Mesothelial cell of epicardium (in vitro differentiated cells): ENCODE data around the gene IFIT1B. TPM values are rescaled to one million over a fixed set of nuclear protein-coding genes. Genes with fewer than 3 reads are reported as not detected.
A peak's percentile ranks its signal among the peaks of the same experiment; 100 is the strongest.
"Not testable (repeated sequence)": the region's sequence is repeated elsewhere in the genome, so short reads cannot be mapped to it uniquely, and the experiment has no call there.

Source experiments
- DNase-seq, 2 experiments: peaks; one replicate each; pipeline ENCODE4 v3.0.0; 2021; ENCODE audit warnings: low spot score in 2 of 2; ENCODE audit not compliant: unreplicated experiment in 2 of 2
- H3K27ac Mint-ChIP-seq: 2 replicates; pipeline ENCODE4 v1.8.0; 2021; ENCODE audit warnings: mixed read lengths
- H3K27me3 Mint-ChIP-seq: 2 replicates; pipeline ENCODE4 v1.8.0; 2021; ENCODE audit warnings: low read depth, mixed read lengths
- H3K36me3 Mint-ChIP-seq: 2 replicates; pipeline ENCODE4 v1.8.0; 2021; ENCODE audit warnings: mixed read lengths
- H3K4me1 Mint-ChIP-seq: 2 replicates; pipeline ENCODE4 v1.8.0; 2021; ENCODE audit warnings: mixed read lengths
- H3K4me3 Mint-ChIP-seq: 2 replicates; pipeline ENCODE4 v1.8.0; 2021; ENCODE audit warnings: mild to moderate bottlenecking, moderate library complexity, mixed read lengths
- H3K9me3 Mint-ChIP-seq: 2 replicates; pipeline ENCODE4 v1.8.0; 2021; ENCODE audit warnings: mixed read lengths
- total RNA-seq: library from RNA; stranded (reverse); gene quantifications from 3 replicates; pipeline ENCODE4 v1.2.1, GENCODE V29; 2021
- TF ChIP-seq, protein P1 (sequence below): fragments of 200-600 bp; sonication (generic); IDR thresholded peaks from one replicate; pipeline ENCODE4 v1.5.0; 2021; ENCODE audit warnings: antibody characterized with exemption; ENCODE audit not compliant: unreplicated experiment

Gene IFIT1B
- total RNA-seq, 1 donor from 2014 or later = not detected

DNA sequence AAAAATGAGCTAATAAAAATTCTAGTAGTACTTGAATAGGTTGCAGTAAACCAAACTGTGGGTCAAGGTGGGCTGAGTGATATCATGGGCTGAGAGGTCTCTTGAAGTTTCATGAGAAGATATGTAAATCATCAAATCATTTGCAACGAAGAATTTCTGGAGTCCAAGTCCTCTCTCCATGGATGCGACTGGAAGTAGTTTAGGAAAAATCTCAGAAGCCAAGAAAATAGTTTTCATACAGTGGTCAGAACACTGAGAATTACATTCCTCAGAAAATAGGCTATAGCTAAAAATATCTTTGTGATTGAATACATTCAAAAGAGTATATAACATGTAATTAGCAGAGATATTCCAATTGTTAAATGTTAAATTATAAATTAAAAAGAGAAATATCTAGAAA is 10.9 kb downstream of the IFIT1B start:
- Mint-ChIP-seq H3K27me3 (no peaks in the 10 kb centered on the region), H3K4me1 (peaks cover 18% of the 10 kb centered on the region), H3K4me3 (no peak overlapping the region), H3K27ac (no peak overlapping the region), H3K36me3 (no peaks in the 10 kb centered on the region), H3K9me3 (no peaks in the 10 kb centered on the region)
- TF ChIP-seq, protein P1, sequence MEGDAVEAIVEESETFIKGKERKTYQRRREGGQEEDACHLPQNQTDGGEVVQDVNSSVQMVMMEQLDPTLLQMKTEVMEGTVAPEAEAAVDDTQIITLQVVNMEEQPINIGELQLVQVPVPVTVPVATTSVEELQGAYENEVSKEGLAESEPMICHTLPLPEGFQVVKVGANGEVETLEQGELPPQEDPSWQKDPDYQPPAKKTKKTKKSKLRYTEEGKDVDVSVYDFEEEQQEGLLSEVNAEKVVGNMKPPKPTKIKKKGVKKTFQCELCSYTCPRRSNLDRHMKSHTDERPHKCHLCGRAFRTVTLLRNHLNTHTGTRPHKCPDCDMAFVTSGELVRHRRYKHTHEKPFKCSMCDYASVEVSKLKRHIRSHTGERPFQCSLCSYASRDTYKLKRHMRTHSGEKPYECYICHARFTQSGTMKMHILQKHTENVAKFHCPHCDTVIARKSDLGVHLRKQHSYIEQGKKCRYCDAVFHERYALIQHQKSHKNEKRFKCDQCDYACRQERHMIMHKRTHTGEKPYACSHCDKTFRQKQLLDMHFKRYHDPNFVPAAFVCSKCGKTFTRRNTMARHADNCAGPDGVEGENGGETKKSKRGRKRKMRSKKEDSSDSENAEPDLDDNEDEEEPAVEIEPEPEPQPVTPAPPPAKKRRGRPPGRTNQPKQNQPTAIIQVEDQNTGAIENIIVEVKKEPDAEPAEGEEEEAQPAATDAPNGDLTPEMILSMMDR = no peak
- DNase-seq = no peak

GRCh38 chr10:89389254-89389653 is 11.4 kb downstream of the IFIT1B start:
- TF ChIP-seq, protein P1 = no peak
- H3K4me3 Mint-ChIP-seq = no peak overlapping the region
- no peaks in the 10 kb centered on the region for H3K9me3 Mint-ChIP-seq
- H3K27me3 Mint-ChIP-seq = no peaks in the 10 kb centered on the region
- no peak overlapping the region for H3K27ac Mint-ChIP-seq
- peaks cover 23% of the 10 kb centered on the region for H3K4me1 Mint-ChIP-seq
- no peak for DNase-seq
- no peaks in the 10 kb centered on the region for H3K36me3 Mint-ChIP-seq

DNA sequence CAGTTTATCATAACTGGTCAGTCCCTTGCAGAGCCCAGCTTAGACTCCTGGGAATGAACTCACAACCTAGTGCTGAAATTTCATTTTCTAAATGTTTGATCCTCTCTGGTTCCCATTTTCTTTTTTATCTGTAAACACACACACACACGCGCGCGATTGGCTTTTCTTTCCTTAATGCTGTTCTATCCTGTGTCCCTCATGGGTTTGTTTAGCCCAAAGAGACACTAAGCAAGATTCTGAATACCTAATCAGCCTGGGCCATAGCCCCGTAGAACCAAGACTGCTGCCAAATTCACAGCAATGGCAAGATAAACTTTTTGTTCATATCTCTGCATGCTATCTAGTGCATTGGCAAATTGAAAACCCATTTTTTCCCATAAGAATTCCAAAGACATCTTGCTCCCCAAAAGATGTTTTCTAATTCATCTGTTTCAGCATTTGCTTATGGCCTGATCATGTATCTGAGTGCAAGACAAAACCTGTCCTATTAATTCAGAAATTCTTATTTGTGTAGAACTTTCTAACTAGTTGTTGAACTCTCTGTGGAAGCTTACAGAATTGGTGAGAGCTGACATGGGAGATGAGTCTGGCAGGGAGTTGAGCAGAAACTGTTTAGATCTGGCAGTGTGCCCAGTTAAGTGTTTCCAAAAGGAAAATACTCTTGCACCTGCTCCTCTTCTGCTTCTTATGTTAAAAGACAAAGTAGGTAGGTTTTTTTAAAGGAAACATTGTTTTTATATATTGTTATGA is 12.8 kb downstream of the IFIT1B start:
- H3K4me1 Mint-ChIP-seq = peaks cover 31% of the 10 kb centered on the region
- no peak overlapping the region for H3K4me3 Mint-ChIP-seq
- H3K9me3 Mint-ChIP-seq = no peaks in the 10 kb centered on the region
- peaks cover 3% of the 10 kb centered on the region for H3K36me3 Mint-ChIP-seq
- peak overlapping the region; percentile 60 for H3K27ac Mint-ChIP-seq
- DNase-seq = no peak
- H3K27me3 Mint-ChIP-seq = no peaks in the 10 kb centered on the region
- TF ChIP-seq, protein P1 = no peak

- Mint-ChIP-seq H3K27ac (peak overlapping the region; percentile 60), H3K4me1 (peaks cover 31% of the 10 kb centered on the region)
- not testable (repeated sequence) for H3K36me3 Mint-ChIP-seq, DNase-seq, H3K4me3 Mint-ChIP-seq, H3K9me3 Mint-ChIP-seq, H3K27me3 Mint-ChIP-seq
Measured at GRCh38 chr10:89391226-89391576, 13.3 kb downstream of the IFIT1B start.

GRCh38 chr10:89391907-89392756 is 14.3 kb downstream of the IFIT1B start, which contains the start of gene IFIT1:
TSS of gene IFIT1 (plus strand) at chr10:89392623. CDS start at chr10:89392713, 90 bp downstream.
- Mint-ChIP-seq H3K4me1 (peaks cover 31% of the 10 kb centered on the region), H3K27me3 (no peaks in the 10 kb centered on the region), H3K27ac (peak within 1 kb of the TSS; percentile 98), H3K4me3 (peak within 1 kb of the TSS; percentile 74), H3K36me3 (peaks cover 14% of the 10 kb centered on the region), H3K9me3 (peaks cover 8% of the 10 kb centered on the region)
- TF ChIP-seq, protein P1 = no peak
- no peak for DNase-seq

DNA sequence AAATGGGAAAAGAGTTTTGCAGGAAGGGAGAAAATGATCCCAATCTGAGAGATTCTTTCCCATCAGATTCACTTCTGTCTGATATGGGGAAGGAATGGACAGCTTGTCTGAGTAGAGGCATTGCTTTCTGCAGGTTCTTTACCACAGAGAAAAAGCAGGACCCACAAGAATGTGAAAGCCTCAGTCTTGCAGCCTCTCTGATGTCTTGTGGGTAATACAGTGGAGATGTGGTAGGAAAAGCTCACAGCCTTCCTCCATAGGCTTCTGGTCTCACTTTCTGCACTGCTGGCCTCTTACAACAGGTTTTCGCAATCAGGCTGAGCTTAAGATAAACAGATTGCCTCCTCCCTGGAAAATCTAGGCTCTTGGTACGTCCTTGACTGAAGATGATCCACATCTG is 15.1 kb downstream of the IFIT1B start:
- no peaks in the 10 kb centered on the region for H3K27me3 Mint-ChIP-seq
- TF ChIP-seq, protein P1 = no peak
- DNase-seq = no peak
- peaks cover 11% of the 10 kb centered on the region for H3K9me3 Mint-ChIP-seq
- H3K4me3 Mint-ChIP-seq = peak overlapping the region; percentile 74
- H3K36me3 Mint-ChIP-seq = peaks cover 18% of the 10 kb centered on the region
- H3K27ac Mint-ChIP-seq = peak overlapping the region; percentile 98
- peaks cover 31% of the 10 kb centered on the region for H3K4me1 Mint-ChIP-seq
